DMS153 treated with DMSO at 0.1 percent for 48 hours (cell line): Measurements from ENCODE around the gene ALG9.
"Not testable (repeated sequence)": the region's sequence is repeated elsewhere in the genome, so short reads cannot be mapped to it uniquely, and the experiment has no call there.

Experiments
- DNase-seq: peaks from one replicate; lab custom pipeline; 2025; ENCODE audit not compliant: unreplicated experiment; lab: John Stamatoyannopoulos, UW

ALG9 gene

DNA sequence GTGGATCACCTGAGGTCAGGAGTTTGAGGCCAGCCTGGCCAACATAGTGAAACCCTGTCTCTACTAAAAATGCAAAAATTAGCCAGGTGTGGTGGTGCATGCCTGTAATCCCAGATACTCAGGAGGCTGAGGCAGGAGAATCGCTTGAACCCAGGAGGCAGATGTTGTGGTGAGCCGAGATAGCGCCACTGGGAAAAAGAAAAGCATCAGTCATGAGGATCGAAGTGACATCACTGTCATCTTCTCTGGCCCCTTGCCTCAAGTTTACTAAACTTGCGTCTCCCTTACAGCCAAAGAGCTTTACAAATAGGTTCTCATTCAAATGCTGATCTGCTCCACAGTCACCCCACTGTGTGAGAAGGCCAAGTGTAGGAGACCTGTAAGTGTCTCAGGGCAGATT lies 100.2 kb downstream of the ALG9 start:
- not testable (repeated sequence) for DNase-seq

GRCh38 chr11:111770581-111771134 lies 100.7 kb downstream of the ALG9 start:
- no peak for DNase-seq

DNA sequence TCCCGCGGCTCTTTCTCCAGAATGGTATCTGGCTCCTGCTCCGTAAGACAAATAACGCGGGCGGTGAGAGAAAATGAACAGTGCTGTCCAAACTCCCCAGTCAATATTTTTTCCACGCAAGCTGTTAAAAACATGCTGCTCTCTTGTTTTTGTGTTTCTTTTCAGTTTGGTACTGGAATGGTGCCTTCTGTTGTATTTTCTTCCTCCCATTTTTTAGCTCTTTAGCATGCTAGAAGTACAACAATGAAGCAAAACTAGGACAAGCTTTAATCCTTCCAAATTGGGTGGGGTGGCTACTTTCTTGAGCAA lies 104.6 kb downstream of the ALG9 start:
- no peak for DNase-seq

GRCh38 chr11:111765984-111766833 lies 105.2 kb downstream of the ALG9 start, which contains the start of gene PPP2R1B:
TSS of gene PPP2R1B (minus strand) at chr11:111766389. CDS start at chr11:111766361, 28 bp downstream.
- DNase-seq, result peak; percentile 83

DNA sequence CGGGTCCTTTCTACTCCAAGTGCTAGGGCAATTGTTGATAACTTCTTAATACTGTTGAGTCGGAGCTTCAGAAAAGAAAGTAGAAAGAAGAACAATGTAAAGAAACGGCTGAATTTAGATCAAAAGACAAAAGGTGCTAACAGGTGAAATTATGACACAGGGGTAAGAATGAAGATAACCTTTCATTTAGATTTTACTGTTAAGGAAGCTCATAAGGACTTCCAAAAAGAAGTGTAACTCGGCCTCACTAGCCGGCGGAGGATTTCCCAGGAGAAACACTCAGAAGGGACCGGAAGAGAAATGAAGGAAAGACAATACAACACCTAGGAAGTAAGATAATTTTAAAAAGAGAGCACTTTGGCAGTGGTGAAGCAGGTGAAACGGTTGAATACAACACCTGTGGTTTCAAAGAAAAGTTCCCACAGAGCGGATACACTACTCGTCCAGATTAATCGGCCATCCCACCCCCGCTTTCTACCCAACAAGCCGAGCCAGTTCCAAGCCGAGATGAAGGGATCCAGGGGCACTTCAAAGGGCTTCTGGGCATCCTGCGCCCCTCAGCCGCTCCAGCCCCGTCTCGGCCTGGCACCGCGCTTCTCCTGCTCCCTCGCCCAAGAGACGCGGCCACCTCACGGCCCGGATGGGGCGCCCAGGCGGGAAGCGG lies 105.9 kb downstream of the ALG9 start:
- no peak for DNase-seq

- no peak for DNase-seq
These were observed 106.8 kb downstream of the ALG9 start for GRCh38 chr11:111764621-111765020.

- no peak for DNase-seq
These were observed 108.3 kb downstream of the ALG9 start for GRCh38 chr11:111762981-111763643.

- no peak for DNase-seq
These were observed 108.9 kb downstream of the ALG9 start for GRCh38 chr11:111762526-111762925.

DNA sequence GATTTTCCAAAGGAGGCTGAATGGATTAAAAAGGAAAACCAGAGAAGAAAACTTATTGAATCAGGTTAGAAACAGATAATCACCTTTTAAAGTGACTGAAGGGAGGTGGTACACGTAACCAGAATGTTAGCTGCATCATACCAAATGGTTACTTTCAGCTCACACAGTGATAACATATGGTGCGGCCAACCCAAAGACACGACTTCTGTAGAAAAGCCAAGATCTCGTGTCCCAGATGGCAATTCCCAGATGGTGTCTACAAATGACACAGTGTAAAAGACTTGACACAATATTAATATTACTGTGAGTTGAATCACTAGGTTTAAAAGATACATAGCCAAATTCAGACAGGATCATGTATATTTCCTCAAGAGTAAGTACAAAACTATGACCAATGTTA lies 110.3 kb downstream of the ALG9 start:
- no peak for DNase-seq

DNA sequence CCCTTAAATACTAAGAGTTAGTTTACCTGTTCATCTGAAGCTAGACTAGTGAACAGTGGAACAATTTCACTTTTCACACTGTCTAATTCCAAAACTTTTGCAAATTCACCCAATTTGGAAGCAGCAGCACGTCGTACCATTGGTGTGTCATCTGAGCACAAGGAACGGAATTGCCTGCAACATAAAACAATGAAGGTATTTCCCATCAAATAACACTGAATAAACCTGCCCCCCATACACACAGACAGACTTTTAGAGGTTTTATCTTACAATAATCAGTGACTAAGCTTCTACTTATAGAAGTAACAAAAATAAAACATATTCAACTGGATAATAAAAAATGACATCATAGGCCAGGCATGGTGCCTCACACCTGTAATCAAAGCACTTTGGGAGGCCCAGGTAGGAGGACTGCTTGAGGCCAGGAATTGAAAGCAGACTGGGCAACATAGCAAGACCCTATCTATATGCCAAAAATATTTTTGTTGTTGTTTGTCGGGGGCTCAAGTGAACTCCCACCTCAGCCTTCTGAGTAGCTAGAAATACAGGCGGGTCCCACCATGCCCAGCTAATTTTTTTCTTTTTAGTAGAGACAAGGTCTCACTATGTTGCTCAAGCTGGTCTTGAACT lies 111.5 kb downstream of the ALG9 start:
- no peak for DNase-seq

GRCh38 chr11:111759376-111759775 lies 112.0 kb downstream of the ALG9 start:
- no peak for DNase-seq

DNA sequence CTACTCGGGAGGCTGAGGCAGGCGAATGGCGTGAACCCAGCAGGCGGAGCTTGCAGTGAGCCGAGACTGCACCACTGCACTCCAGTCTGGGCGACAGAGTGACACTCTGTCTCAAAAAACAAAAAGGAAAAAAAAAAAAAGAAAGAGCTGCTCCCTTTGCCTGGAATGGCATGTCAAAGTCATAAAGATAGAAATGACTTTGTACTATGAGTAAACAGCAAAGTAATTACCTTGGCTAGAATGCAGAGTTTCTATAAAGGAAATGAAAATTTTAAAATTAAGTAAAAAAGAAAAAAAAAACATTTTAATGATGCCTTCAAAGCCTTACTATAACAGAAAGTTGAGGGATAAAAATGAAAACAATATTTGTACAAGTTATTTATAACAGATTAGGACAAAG lies 115.3 kb downstream of the ALG9 start:
- no peak for DNase-seq

- no peak for DNase-seq
These were observed 121.7 kb downstream of the ALG9 start for GRCh38 chr11:111749646-111750045.

DNA sequence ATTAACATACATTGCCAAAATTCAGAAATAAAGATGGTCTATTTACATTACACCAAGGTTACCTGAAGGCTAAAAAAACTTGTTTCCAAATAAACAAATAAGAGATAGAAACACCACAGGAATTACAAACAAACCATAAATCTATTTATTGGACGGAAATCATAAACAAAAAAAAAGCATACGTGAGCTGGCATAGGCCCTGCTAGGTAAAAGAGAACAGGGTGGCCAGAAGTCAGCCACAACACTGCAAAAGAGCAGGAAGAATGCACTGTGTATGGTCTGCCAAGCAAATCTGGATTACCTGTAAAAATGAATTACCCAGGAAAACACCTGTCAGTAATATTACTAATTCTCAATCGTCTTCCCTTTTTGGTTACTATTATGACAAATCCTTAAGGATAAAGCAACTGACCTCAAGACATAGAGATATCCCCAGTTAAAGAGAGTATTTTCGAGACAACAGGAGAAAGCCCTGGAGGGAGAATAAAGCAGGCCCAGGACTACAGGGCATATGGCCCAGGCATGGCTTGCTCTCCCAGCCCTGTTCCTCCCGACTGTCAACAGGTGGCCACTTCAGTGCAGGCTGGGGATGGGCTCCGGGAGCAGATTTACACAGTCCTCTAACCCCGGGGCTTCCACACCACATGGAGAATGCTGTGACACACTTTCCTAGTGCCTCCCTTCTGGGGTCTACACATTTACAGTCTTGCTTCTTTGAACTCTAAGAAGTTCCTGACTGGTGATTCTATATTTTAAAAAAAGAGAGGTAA lies 123.2 kb downstream of the ALG9 start:
- no peak for DNase-seq

DNA sequence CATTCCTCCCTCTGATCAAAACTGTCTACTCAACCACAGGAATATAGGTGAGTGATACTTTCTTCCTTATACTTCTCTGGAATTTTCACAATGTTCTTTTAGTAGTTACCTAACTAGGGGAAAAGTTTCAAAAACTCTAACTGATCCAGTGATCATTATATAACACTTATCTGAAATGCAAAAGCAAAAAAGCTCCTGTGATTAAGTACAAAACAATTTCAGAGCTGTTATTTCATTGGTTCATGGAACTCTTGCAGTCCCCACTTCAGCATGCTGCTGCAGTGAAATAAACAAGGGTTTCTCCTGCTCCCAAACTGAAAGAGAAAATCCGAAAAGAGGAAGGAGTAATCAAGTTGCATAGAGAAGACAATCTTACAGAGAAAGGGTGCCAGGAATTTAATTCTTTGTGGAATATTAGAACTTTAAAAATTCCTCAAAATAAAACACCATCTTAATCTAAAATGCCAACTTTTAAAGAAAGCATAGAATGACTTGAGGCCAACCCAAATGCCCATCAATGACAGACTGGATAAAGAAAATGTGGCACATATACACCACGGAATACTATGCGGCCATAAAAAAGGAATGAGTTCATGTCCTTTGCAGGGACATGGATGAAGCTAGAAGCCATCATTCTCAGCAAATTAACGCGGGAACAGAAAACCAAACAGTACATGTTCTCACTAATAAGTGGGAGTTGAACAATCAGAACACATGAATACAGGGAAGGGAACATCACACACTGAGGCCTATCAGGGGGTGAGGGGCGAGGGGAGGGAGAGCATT lies 125.5 kb downstream of the ALG9 start:
- no peak for DNase-seq

DNA sequence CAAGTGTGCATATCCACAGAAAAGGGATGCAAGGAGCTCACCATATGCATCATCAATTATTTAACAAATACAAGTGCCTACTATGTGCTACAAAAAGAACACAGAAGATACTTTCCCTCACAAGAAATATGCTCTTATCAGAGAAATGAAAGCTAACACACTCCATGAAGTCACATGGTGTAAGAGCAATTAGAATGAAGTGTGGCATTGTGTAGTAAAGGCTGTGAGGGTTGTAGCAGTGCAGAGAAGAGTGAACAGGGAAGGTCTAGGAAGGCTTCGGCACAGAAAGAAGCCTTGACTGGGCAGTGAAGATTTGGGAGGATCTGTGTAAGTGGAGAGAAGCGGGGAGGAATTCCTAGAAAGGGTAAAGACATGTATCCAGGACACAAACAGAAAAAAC lies 127.7 kb downstream of the ALG9 start:
- no peak for DNase-seq

GRCh38 chr11:111741751-111742150 lies 129.6 kb downstream of the ALG9 start:
- no peak for DNase-seq

GRCh38 chr11:111739299-111739698 lies 132.1 kb downstream of the ALG9 start:
- DNase-seq, result no peak

- DNase-seq, result no peak
These were observed 133.8 kb downstream of the ALG9 start for GRCh38 chr11:111737444-111738210.
